GM04504 (cell line): ENCODE measurements around the gene KDM2B.
A peak's percentile ranks its signal among the peaks of the same experiment; 100 is the strongest.
"Not testable (repeated sequence)": the region's sequence is repeated elsewhere in the genome, so short reads cannot be mapped to it uniquely, and the experiment has no call there.

Source experiments
- DNase-seq: peaks from one replicate; pipeline ENCODE4 v3.0.0-alpha.2; 2012; ENCODE audit warnings: low read depth

The KDM2B gene

GRCh38 chr12:121584885-121585284 is 4.1 kb upstream of the KDM2B start:
- not testable (repeated sequence) for DNase-seq

- not testable (repeated sequence) for DNase-seq
Measured at GRCh38 chr12:121583334-121583661, 2.5 kb upstream of the KDM2B start.

- DNase-seq = no peak
Measured at GRCh38 chr12:121582583-121583333, 1.9 kb upstream of the KDM2B start.

- DNase-seq = peak; percentile 37
Measured at GRCh38 chr12:121581686-121582429, 1.0 kb upstream of the KDM2B start.

- DNase-seq = no peak
Measured at GRCh38 chr12:121579981-121580868, 598 bp downstream of the KDM2B start.

- no peak for DNase-seq
Measured at GRCh38 chr12:121579190-121579791, 1.5 kb downstream of the KDM2B start.

- no peak for DNase-seq
Measured at GRCh38 chr12:121578230-121579189, 2.3 kb downstream of the KDM2B start.

- DNase-seq = no peak
Measured at GRCh38 chr12:121577443-121578180, 3.2 kb downstream of the KDM2B start.

GRCh38 chr12:121576851-121577391 is 3.9 kb downstream of the KDM2B start:
- DNase-seq = peak; percentile 83

GRCh38 chr12:121575952-121576625 is 4.7 kb downstream of the KDM2B start:
- DNase-seq = no peak

- no peak for DNase-seq
Measured at GRCh38 chr12:121575051-121575450, 5.8 kb downstream of the KDM2B start.

- DNase-seq = no peak
Measured at GRCh38 chr12:121574025-121574424, 6.8 kb downstream of the KDM2B start.

- no peak for DNase-seq
Measured at GRCh38 chr12:121571920-121572319, 8.9 kb downstream of the KDM2B start.

GRCh38 chr12:121570467-121571283 is 10.1 kb downstream of the KDM2B start:
- DNase-seq = no peak

- no peak for DNase-seq
Measured at GRCh38 chr12:121568971-121569751, 11.7 kb downstream of the KDM2B start.

GRCh38 chr12:121568518-121568917 is 12.3 kb downstream of the KDM2B start:
- no peak for DNase-seq

GRCh38 chr12:121565076-121565475 is 15.7 kb downstream of the KDM2B start:
- no peak for DNase-seq

- DNase-seq = no peak
Measured at GRCh38 chr12:121562488-121562887, 18.3 kb downstream of the KDM2B start.
